DMS153 treated with DMSO at 0.1 percent for 48 hours (cell line): ENCODE measurements around the gene PTCRA.

Source experiments
- DNase-seq: peaks from one replicate; lab custom pipeline; 2025; ENCODE audit not compliant: unreplicated experiment; lab: John Stamatoyannopoulos, UW

Gene PTCRA

GRCh38 chr6:42970871-42971612, 55.2 kb downstream of the PTCRA start:
- DNase-seq, result no peak

DNA sequence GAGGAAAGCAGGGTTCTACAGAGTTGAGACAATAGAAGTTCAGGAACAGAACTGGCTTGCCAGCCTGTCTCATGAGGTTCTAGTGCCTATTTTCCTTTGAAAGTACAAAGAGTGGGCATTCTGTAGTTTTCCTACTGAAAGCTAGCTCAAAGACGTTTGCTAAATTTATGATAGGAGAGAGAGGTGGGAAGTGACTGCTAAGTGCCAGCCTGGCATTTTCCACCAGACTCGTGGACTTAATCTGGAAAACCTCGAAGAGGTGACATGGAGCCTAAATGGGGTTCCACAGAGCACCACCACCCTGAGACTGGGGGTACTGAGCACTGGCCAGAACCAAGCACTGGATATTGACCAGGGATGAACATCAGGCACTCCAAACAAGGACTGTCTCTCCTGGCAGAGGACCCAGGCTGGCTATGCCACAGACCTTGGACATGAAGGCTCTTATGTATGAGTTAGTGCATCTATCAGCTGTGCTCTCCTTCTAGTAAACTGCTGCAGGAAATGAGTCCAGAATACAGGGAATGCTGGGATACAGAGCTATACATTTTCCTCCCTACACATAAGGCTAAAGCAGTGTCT, 56.0 kb downstream of the PTCRA start:
- DNase-seq, result no peak

- DNase-seq, result no peak
These were observed 58.1 kb downstream of the PTCRA start for GRCh38 chr6:42973926-42974325.

DNA sequence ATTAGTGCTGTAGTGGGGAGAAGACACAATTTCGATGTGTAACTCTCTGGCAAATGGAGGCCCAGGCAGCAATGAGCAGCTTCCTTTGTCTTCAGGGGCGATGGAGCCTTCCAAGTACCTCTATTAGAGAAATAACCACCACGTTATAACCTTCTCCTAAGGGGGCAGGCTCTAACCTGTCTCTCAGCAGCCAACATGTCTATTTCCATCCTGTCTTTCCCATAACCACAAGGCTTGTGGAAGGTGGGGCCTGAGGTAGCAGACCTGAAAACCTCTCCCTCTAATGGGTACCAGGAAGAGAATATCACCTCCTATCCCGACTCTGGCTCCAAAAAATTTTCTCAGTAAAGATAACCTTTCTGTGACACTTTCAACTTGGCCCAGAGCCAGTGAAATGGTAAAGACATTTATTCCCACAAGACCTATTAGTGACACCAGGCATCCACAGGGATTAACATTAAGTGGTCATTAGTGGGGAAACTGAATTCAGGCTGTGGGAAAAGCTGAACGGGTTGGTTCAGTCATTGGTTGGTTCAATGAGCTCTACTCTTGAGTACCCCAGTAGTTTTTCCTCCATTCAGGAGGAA, 59.2 kb downstream of the PTCRA start:
- no peak for DNase-seq
